Renal pelvis (tissue), 4 donors: ENCODE measurements around the gene SPECC1. TPM values are rescaled to one million over a fixed set of nuclear protein-coding genes. Genes with fewer than 3 reads are reported as not detected.
"Not testable (repeated sequence)": the region's sequence is repeated elsewhere in the genome, so short reads cannot be mapped to it uniquely, and the experiment has no call there.

Experiments used
- DNase-seq: peaks from one replicate; pipeline ENCODE4 v3.0.0-alpha.2; 2013
- polyA plus RNA-seq, 3 donors: library from polyadenylated mRNA; unstranded; fragments of 120-200 nt; gene quantifications; one replicate each; pipeline ENCODE4 v1.2.1, GENCODE V29; 2013; ENCODE audit not compliant: insufficient read length in 3 of 3

The SPECC1 gene
- polyA plus RNA-seq, 3 donors = 12.0 to 14.1 (median 13.1) TPM

GRCh38 chr17:20235747-20236146, 226.6 kb downstream of the SPECC1 start:
- no peak for DNase-seq

DNA sequence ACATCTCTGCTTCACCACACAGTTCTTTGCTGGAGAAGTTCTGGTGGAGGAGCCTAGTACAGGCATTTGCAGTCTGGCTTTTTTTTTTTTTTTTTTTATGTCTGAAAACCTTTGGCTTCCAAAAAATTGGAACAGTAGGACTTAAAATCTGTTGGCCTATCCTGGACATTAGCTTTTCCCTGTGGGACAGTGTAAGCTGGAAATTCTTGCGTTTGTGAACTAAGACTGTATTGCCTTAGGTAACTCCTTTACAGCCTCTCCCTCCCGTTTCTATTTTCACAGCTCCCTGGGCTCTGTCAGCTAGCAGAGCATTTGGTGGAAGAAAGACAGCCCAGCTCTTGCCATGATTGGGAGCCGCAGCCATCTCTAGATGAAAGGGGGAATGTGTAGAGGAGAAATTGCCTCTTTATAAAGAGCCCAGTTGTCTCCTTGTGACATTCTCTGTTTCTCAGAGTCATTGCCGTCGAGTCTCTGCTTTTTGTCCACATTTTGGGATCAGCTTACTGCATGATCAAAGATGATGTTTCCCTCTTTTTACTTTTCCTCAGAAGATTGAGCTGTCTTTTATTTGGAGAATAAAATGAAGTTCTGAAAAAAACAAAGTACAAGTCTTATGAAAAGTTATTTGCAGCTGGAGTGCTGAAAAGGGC, 227.5 kb downstream of the SPECC1 start:
- no peak for DNase-seq

- not testable (repeated sequence) for DNase-seq
Observed at GRCh38 chr17:20239776-20240175, 230.6 kb downstream of the SPECC1 start.

- no peak for DNase-seq
Observed at GRCh38 chr17:20241855-20242254, 232.7 kb downstream of the SPECC1 start.

DNA sequence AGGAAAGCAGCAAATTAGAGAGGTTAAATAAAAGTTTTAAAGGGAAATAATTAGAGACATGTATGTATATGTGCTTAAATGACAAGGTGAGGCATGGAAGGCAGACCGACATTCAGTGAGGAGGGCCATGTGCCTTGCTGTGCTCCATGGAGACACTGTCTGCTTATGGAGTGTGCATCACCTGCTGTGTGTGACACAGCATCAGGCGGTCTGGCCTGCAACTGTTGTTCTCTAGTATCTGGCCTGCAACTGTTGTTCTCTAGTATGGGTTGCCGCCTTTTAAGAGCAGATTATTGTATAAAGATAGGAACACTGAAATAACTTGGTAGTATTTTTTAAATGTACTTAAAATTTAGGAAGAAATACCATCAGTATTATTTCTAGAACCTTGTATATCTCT, 233.1 kb downstream of the SPECC1 start:
- DNase-seq = no peak

GRCh38 chr17:20243524-20243923, 234.4 kb downstream of the SPECC1 start:
- DNase-seq = no peak

DNA sequence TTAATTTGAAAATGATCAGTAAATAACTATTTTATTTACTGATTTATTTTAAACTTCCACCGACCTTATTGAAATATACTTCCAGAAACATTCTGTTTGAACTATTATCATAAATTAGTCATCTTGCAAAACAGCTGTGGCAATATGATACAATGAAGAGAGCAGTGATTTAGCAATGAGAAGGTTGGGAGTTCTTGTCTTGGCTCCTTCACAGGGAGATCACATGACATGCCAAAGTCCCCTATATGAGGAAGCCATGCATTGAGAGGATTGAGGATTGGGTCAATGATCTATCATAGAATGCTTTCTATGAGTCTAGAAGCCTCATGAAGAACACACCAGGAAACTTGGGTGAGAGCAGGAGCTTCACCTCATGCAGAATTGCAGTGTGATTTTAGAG, 235.5 kb downstream of the SPECC1 start:
- DNase-seq = no peak

DNA sequence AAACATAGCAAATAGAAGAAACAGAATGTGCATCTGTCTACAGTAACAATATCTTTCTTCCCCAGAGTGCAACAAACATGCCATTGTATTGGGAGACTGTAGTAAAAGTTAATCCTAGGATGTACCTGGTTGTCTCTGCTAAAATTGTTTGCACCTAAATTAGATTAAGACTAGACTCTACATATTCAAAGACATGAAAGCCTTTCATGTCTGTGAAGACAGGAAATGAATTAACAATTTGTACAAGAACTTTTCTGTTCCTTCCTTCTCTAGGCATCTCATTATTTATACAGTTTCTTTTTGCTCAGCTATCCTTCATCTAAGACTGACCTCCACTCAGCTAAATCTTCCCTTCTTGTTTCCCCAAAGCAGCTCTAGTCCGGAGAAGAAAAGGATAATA, 237.5 kb downstream of the SPECC1 start:
- DNase-seq = no peak

DNA sequence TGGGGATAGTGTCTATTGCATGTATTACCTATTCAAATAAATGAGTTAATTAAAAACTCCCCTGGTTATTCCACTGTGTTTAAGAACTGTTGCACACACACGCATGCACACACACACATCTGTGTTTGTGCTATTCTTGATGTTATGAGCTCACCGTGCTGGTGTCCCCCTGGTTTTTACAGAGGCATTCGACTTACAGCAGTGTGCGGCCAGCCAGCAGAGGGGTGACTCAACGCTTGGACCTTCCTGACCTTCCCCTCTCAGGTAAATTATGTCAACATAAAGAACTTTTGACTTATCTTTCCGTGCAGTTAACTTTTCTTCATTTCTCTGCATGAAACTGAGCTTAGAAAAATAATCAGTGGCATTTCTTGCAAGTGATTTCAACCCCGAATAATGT, 244.2 kb downstream of the SPECC1 start:
- DNase-seq = no peak

DNA sequence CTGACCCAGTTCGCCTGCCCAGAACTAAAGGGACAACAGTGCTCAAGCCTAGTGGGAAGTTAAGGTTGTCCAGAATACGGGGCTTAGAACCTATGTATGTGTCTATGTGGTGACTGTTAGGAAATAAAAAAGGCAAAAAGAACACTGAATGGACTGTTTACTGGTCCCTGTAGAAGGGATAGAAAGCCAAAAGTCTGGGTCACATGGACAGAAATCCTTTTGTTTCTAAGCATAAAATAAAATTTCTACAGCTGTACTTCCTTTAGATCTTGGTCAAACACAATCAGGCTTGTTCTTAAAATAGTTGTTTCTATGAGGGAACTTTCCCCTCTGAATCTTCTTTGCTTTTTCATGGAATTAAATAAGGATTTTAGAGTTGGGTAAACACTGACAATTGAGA, 245.4 kb downstream of the SPECC1 start:
- DNase-seq = no peak

- no peak for DNase-seq
Observed at GRCh38 chr17:20256144-20256543, 247.0 kb downstream of the SPECC1 start.

DNA sequence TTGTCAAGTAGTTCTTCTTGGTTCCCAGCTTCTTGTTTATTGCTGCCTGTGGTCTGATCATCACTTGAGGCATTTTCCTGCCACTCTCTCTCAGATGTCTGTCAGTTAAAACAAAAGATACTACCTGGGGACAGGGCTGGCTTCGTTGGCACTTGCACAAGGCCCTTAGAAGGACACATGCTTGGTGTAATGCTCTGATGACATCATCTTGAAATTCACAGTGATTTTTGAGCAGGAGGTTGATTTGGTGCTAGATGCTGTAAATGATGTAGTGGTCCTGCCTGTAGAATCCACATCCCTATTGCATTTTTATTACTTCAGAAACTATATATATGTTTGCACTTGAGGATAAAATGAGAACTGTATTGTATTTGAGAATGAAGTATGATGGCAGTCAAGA, 247.8 kb downstream of the SPECC1 start:
- no peak for DNase-seq

GRCh38 chr17:20257798-20258197, 248.6 kb downstream of the SPECC1 start:
- DNase-seq = no peak

DNA sequence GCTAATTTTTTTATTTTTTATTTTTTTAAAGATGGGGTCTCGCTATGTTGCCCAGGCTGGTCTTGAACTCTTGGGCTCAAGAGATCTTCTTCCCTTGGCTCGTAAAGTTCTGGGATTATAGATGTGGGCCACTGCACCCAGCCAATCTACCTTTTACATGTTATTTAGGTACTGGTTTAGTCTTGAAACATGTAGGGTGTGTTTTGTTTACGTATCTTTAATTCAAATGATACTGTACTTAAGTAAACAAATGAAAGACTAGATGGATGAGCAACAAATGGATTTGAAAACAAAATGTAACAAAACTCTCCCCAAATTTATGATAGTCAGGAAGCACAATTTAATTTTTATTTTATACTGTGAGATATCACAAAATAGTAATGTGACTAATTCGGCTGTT, 250.5 kb downstream of the SPECC1 start:
- DNase-seq = no peak

- DNase-seq = no peak
Observed at GRCh38 chr17:20260268-20260667, 251.1 kb downstream of the SPECC1 start.

DNA sequence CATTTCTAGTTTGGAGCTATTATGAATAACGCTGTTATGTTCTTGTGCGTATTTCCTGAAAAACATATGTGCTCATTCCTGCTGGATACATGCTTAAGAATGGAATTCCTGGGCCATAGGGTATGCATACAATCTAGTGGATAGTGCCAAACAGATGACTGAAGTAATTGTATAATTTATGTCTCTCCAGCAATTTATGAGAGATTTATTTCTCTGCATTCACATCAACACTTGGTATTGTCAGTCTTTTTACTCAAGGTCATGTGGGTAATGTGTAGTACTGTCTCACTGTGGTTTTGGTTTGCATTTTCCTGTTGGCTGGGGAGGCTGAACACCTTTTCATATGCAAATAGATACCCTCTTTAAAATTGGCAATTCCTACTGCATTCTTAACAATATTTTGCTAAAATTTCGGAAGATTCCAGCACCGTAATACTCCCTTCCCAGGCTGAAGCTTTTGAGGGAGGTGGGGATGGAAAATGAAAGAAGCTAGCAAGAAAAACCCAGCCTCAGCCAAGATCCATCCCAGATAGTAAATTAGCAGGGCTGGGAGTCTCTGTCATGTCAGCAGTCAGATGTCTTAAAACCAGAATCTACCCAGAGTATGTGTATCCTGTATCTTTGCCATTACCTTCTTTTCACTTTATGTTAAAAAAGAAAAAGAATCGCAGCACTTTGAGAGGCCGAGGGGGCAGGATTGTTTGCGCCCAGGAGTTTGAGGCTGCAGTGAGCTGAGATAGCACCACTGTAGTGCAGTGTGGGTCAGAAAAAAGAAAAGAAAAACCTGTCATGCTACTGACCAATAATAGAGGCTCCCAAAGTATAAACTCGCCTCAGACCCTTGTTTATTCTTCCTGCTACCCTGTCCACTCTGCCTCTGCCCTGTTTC, 253.3 kb downstream of the SPECC1 start:
- no peak for DNase-seq

DNA sequence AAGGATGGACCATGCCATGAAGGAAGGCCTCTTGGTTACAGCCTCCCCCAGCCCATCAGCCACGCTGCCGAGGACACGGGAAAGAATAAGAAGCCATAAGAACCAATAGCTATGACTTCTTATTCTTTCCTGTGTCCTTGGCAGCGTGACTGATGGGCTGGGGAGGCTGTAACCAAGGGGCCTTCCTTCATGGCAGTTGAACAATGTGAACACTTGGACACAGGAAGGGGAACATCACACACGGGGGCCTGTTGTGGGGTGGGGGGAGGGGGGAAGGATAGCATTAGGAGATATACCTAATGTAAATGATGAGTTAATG, 253.9 kb downstream of the SPECC1 start:
- DNase-seq = not testable (repeated sequence)

DNA sequence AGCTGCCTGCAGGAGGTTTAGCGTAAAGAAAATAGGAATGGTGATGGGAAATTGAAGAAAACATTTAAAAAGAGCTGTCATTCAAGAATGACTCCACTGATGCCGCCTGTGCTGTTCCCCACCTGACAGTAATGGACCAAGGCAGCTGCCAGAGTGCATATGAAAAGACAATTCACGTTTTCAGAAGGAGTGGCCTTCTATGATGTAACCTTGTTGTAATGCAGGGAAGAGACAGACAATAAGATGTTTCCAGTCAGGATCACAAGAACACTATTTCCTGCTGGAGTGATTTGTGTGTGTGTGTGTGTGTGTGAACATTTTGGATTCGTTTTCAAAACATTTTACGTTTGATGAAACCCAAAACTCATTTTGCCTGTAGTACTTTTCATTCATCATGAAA, 254.4 kb downstream of the SPECC1 start:
- DNase-seq = no peak

DNA sequence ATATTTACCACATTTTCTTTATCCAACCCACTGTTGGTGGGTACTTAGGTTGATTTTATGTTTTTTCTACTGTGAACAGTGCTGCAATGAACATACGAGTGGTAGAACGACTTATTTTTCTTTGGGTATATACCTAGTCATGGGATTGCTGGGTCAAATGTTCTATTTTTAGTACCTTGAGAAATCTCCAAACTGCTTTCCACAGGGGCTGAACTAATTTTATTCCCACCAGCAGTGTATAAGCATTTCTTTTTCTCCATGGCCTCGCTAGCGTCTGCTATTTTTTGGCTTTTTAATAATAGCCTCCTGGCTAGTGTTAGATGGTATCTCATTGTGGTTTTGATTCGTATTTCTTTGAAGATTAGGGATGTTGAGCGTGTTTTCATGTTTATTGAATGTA, 255.8 kb downstream of the SPECC1 start:
- DNase-seq = no peak

GRCh38 chr17:20266806-20267458, 257.8 kb downstream of the SPECC1 start:
- no peak for DNase-seq

DNA sequence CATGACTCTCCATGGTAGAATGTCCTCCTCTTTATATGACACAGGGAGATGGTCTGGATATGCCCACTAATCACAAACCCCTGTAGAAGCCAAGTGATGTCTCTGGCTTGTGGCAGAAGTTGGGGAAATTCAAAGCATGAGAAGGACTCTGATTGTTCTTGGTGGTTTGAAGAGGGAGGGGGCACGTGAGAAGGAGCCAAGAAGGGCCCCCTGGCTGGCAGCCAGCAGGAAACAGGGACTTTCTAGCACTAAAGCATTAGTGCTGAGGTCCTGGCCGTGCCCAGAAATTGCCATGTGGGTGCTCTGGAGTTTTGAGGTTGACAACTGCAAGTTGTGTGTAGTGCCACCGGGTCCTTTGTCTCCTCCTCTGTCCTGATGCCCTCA, 258.3 kb downstream of the SPECC1 start:
- no peak for DNase-seq

GRCh38 chr17:20270369-20270768, 261.2 kb downstream of the SPECC1 start:
- DNase-seq = no peak

GRCh38 chr17:20271011-20271610, 262.0 kb downstream of the SPECC1 start:
- DNase-seq = no peak
